Fibroblast of skin of left quadriceps (primary cell): Measurements from ENCODE around the gene CELF2.
A peak's percentile ranks its signal among the peaks of the same experiment; 100 is the strongest.

Experiments used
- DNase-seq, 2 experiments: peaks; one replicate each; pipeline ENCODE4 v3.0.0-alpha.2; 2013; ENCODE audit warnings: low read depth in 2 of 2

CELF2 gene

GRCh38 chr10:11194859-11195586, 177.4 kb downstream of the CELF2 start:
- DNase-seq = no peak

DNA sequence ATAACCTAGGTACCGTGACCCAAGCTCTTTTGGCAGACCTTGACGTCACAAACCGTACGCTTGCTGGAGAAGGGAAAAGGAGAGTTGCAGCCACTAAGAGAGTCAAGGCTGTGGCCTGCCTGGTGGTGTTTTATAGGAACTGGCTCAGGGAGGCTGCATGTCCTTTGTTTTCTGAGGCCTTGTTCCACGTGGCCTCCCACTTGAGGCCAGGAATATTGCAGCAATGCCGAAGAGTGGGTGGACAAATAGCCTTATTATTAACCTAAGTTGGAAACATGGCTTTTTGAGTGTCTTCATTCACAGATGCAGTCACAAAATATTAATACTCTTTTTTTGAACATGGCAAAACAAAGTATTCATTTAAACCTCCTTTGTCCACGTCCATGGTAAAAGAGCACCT, 178.0 kb downstream of the CELF2 start:
- DNase-seq = no peak

GRCh38 chr10:11197266-11197712, 179.6 kb downstream of the CELF2 start:
- DNase-seq = no peak

DNA sequence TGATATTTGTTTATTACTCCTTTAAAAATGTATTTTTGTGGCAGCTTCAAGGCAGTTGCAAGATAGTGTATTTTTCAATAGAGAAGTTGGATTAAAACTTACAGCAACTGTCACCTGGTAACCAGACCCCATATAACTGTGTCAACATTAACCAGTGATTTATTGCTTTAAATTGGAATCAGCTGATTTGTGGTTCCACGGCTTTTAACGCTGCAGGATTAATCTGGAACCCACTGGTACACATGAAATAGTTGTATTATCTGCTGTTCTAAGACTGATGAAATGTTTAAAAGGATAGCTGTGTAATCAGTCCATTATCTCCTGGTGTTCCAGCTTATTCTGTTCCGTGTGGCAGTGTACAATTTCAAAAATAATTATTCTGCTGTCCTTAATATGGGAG, 180.2 kb downstream of the CELF2 start:
- DNase-seq = peak; percentile 39 to 42

GRCh38 chr10:11201911-11202310, 184.2 kb downstream of the CELF2 start:
- DNase-seq = no peak

- DNase-seq = no peak
Measured at GRCh38 chr10:11204351-11204942, 186.8 kb downstream of the CELF2 start.

- DNase-seq = peak; percentile 15 to 20
Measured at GRCh38 chr10:11205030-11205772, 187.5 kb downstream of the CELF2 start.

- no peak for DNase-seq
Measured at GRCh38 chr10:11206676-11207559, 189.2 kb downstream of the CELF2 start.

DNA sequence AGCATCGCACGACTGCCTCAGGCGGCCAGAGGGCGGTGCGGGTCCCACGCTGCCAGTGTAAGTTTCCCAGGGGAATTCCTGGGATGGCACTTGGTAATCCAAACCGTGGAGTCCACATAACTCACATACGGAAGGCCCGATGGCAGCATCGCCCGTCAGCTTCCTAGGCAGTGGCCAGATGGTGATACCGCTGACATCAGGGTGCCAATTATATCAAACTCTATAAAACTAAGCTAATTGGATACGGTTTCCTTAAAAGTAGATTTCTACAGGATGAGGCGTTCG, 189.8 kb downstream of the CELF2 start:
- DNase-seq = no peak

- DNase-seq = no peak
Measured at GRCh38 chr10:11208243-11208642, 190.6 kb downstream of the CELF2 start.

DNA sequence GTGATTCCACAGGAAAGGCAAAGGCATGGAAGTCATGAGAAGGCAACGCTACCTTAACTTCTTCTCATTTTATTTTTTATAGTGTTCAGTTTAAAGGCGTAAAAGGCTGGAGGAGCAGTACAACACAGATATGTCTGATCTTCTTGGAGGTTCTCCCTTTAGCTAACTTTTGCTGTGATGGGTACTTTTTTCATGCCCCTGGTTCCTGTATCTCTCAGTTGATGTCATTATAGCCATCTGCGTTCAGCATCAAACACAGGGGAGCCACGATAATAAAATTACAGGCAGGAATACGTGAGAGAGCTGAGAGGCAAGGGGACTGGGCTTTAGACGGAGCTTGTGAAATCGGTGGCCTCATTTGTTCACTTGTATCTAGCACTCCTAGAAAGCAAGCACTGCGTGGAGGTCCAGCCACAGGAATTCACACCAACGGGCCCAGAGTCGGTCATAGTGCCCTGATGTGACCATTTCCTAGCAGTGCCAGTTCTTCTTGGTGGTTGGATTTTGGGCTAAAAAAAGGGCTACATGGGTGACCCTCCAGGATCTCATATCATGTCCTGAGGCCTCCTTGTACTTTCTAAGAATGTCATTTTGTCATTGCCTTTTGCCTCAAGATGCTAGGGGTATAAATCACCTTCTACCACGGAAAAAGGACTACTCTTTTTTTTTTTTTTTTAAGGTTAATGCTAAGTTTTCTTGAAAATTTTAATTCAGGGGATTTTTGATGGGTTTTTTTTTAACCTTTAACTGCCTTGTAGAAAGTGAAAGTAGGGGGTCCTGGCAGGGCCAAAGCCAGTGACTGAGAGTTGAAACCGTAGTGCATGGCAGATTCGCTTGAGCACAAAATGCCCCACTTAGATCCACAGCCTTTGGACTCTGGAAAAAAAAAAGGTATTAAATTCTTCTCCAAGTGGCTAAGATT, 191.5 kb downstream of the CELF2 start:
- DNase-seq = no peak

GRCh38 chr10:11209830-11210181, 192.1 kb downstream of the CELF2 start:
- DNase-seq = no peak

- no peak for DNase-seq
Measured at GRCh38 chr10:11210211-11210922, 192.7 kb downstream of the CELF2 start.

DNA sequence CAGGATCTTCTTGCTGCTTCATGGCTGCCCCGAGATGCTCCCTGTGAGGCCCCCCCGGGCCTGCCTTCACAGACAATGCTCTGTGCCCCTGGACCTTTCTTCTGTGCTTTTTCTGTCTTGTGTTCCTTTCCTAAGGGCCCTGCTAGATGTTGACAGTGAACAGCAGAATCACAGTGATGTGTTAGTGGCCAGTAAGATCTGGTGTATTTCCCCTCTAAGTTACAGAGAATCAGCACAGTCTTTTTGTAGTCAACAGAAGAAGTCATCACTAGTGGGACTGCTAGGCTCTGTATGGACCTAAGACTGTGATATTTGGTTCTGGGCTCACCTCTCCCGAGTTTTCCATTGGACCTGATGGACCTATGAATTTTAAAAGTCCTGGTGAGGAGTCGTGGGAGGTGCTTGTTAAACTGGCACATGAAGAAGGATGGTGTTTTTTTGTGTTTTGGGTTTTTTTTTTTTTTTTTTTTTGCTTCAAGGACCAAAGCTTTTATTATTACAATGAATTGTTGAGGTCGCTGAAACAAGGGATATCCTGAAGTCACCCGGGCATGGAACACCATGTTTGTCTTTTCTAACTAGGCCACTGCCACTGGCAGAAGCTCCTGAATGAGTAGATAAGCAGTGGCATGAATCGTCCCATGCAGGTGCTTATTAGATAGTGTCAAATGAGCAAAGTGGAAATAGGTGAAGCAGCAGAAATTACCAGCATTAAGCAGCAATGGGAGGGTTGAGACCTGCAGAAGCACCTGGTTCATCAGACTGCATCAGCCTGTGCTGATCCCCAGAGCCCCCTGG, 194.8 kb downstream of the CELF2 start:
- DNase-seq = no peak

- DNase-seq = no peak
Measured at GRCh38 chr10:11213137-11213536, 195.5 kb downstream of the CELF2 start.

DNA sequence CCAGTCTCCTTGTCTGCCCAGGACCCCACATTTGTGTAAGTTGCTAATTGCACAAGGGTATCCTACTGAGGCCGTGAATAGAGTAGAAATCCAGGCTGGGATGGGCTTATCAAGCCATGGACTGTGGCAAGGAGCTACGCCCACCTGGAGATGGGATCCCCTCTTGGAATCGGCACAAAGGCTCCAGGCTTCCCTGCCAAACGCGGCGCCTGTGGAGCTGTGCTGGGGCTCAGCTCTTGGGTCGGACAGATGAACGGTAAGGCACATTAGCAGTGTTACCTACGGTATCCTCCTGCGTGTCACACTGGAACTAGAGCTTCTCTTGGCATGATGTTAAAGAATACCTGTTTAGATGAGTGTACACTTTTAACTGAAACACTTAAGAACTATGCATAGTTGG, 196.7 kb downstream of the CELF2 start:
- DNase-seq = no peak

DNA sequence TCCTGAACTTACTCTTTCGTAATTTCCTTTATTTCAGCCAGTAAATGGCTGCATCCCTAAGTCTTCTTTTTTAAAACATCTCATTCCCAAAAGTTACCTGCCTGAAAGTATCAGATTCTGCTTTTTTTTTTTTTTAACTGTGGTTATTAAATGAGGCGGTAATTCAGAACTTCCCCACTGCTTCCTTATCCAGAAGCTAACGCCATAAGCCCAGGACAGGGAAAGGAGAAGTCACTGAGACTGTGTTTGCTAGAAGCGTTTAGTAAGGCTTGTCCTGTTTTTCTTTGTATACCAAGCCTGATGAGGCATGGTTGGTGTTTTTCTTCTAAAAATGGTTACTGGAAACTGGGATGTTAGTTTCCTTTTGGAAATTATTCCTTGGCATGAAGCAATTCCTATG, 197.8 kb downstream of the CELF2 start:
- no peak for DNase-seq

DNA sequence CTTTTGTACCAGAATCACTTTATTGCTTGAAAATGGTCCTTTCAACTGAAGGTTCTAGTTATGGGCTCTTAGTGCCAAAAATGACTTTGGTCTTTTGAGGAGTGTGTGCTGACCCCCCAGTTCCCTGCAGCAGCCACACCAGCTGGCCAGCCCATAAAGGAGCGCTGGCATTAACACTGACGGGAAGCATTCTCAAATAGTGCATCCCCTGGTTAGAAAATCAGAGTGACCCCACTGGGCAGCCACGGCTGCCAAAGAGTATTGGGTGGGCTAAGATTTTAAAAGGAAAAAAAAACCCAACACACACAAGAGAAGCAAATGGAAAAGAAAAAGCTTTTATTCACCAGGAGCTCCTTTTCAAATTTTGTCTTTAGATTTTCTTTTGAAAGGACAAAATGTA, 199.8 kb downstream of the CELF2 start:
- DNase-seq = no peak

- no peak for DNase-seq
Measured at GRCh38 chr10:11218395-11218794, 200.7 kb downstream of the CELF2 start.

DNA sequence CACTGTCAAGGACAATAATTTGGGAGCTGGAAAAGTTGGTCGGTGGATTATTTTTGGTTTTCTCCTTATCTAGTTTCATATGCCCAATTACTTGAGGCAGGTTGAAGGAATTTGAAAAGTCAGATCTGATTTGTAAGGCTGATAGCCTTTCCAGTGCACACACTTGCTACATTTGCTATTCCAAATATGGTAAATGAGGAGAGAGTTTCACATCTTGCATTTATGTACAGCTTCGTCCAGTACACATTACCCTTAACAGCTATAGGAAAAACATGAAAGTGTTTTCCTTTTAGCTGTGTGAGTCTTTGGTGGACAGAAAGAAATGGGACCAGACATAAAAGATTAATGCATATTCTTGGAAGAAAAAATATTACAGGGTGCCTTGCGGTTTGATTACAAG, 201.8 kb downstream of the CELF2 start:
- no peak for DNase-seq
